ENCODE data around the gene DEFB113.

Gene DEFB113

DNA sequence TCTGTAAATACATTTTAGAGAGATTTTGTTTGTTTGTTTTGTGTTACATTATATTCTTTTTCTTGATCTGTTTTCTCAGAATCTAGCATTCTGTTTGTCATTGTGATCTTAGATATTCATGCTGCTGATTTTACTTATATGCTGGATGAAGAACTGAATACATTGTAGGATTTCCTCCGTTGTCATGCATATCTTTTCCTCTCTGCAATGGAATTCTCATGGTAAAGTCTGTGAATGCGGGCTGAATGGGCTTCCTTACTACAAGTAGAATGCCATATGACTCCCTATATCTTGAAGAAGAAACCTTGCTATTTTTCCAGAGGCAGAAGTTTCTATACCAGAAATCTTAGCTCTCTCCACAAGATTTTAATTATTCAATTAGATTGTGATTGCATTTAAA lies 3.1 kb downstream of the DEFB113 start:
- H3K27ac ChIP-seq (ENCODE audit: low read length), result no peak overlapping the region
- H2AFZ ChIP-seq (ENCODE audit: low read depth, low read length), result no peak overlapping the region
- H3K4me3 ChIP-seq (ENCODE audit: low read length), result no peak overlapping the region
- H3K36me3 ChIP-seq (replicated peaks; ENCODE audit: low read depth, low read length), result no peaks in the 10 kb centered on the region
- no peaks in the 10 kb centered on the region for H3K79me2 ChIP-seq (ENCODE audit: low read length)
- H3K9ac ChIP-seq (ENCODE audit: low read length), result no peak overlapping the region
- no peak overlapping the region for H3K4me2 ChIP-seq (ENCODE audit: low read length)
- H3K9me3 ChIP-seq (ENCODE audit: insufficient read depth, low read length), result no peaks in the 10 kb centered on the region
- no peaks in the 10 kb centered on the region for H4K20me1 ChIP-seq (ENCODE audit: insufficient read depth, low read length)
- no peaks in the 10 kb centered on the region for H3K27me3 ChIP-seq (ENCODE audit: low read depth, low read length)
- TF ChIP-seq, protein P1, sequence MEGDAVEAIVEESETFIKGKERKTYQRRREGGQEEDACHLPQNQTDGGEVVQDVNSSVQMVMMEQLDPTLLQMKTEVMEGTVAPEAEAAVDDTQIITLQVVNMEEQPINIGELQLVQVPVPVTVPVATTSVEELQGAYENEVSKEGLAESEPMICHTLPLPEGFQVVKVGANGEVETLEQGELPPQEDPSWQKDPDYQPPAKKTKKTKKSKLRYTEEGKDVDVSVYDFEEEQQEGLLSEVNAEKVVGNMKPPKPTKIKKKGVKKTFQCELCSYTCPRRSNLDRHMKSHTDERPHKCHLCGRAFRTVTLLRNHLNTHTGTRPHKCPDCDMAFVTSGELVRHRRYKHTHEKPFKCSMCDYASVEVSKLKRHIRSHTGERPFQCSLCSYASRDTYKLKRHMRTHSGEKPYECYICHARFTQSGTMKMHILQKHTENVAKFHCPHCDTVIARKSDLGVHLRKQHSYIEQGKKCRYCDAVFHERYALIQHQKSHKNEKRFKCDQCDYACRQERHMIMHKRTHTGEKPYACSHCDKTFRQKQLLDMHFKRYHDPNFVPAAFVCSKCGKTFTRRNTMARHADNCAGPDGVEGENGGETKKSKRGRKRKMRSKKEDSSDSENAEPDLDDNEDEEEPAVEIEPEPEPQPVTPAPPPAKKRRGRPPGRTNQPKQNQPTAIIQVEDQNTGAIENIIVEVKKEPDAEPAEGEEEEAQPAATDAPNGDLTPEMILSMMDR (IDR thresholded peaks at IDR 0.05; ENCODE audit: low read depth, low read length), result no peak
- no peak for TF ChIP-seq EZH2phosphoT487 (IDR thresholded peaks at IDR 0.05; ENCODE audit: low read depth)
- H3K4me1 ChIP-seq (ENCODE audit: low read length), result no peaks in the 10 kb centered on the region

DNA sequence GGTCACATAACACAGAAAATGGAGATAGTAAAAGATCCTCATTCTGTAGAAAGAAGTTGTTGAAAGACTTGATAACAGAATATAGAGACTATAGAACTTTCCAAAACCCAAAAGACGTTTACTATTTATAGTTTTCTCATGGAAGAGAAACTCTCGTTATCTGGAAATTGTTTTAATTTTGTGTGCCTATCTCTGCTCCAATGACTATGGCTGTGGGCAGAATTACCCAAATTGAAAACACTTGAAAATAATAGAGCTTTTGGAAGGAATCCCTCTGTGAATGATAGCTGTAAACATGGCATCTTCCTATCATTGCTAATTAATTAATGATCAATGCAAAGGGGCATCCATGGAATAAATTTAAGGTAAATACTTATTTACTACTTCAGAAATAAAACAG lies 5.4 kb downstream of the DEFB113 start, which contains the start of gene DEFB114:
TSS of gene DEFB114 (minus strand) at position 101 of the 400 bp plus-strand sequence. CDS start at position 42, 59 bp downstream.
- no peak for TF ChIP-seq EZH2phosphoT487 (IDR thresholded peaks at IDR 0.05; ENCODE audit: low read depth)
- TF ChIP-seq, protein P1 (IDR thresholded peaks at IDR 0.05; ENCODE audit: low read depth, low read length), result no peak
- Histone ChIP-seq H3K4me2 (ENCODE audit: low read length) (no peak within 1 kb of the TSS), H3K4me1 (ENCODE audit: low read length) (no peaks in the 10 kb centered on the region), H3K79me2 (ENCODE audit: low read length) (no peaks in the 10 kb centered on the region), H3K4me3 (ENCODE audit: low read length) (no peak within 1 kb of the TSS), H3K27me3 (ENCODE audit: low read depth, low read length) (no peaks in the 10 kb centered on the region), H3K9me3 (ENCODE audit: insufficient read depth, low read length) (0 out of 2 replicates have a peak, but pooled peaks cover 3% of the 10 kb centered on the region), H3K27ac (ENCODE audit: low read length) (no peak within 1 kb of the TSS), H3K36me3 (replicated peaks; ENCODE audit: low read depth, low read length) (no peaks in the 10 kb centered on the region), H2AFZ (ENCODE audit: low read depth, low read length) (no peak within 1 kb of the TSS), H3K9ac (ENCODE audit: low read length) (no peak within 1 kb of the TSS), H4K20me1 (ENCODE audit: insufficient read depth, low read length) (no peaks in the 10 kb centered on the region)

DNA sequence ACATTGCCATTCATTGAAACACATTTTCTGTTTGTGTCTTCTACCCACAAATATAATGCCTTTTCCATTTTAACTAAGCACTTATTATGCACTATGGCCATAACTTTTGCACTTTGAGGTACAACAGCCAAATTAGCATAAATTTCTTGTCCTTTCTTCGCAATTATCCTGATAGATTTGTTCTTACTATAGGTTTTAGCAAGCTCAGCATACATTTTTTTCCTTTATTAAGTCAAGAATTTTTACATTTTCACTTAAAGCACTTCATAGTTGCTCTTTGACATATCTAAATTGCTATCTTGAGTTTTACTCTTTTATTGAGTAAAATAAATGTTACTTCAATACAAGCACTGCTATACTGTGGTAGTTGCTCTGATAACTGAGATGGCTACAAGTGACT lies 11.2 kb downstream of the DEFB113 start:
- H3K9ac ChIP-seq (ENCODE audit: low read length), result no peak overlapping the region
- H3K36me3 ChIP-seq (replicated peaks; ENCODE audit: low read depth, low read length), result no peaks in the 10 kb centered on the region
- H3K4me3 ChIP-seq (ENCODE audit: low read length), result no peak overlapping the region
- no peak overlapping the region for H3K27ac ChIP-seq (ENCODE audit: low read length)
- TF ChIP-seq, protein P1 (IDR thresholded peaks at IDR 0.05; ENCODE audit: low read depth, low read length), result no peak
- no peak for TF ChIP-seq EZH2phosphoT487 (IDR thresholded peaks at IDR 0.05; ENCODE audit: low read depth)
- H3K27me3 ChIP-seq (ENCODE audit: low read depth, low read length), result no peaks in the 10 kb centered on the region
- no peaks in the 10 kb centered on the region for H3K79me2 ChIP-seq (ENCODE audit: low read length)
- no peaks in the 10 kb centered on the region for H3K4me1 ChIP-seq (ENCODE audit: low read length)
- no peaks in the 10 kb centered on the region for H4K20me1 ChIP-seq (ENCODE audit: insufficient read depth, low read length)
- no peak overlapping the region for H2AFZ ChIP-seq (ENCODE audit: low read depth, low read length)
- peaks cover 5% of the 10 kb centered on the region; the same call in 1 of the 2 replicates for H3K9me3 ChIP-seq (ENCODE audit: insufficient read depth, low read length)
- no peak overlapping the region for H3K4me2 ChIP-seq (ENCODE audit: low read length)

GRCh38 chr6:49955847-49956246 lies 13.6 kb downstream of the DEFB113 start:
- Histone ChIP-seq H3K27me3 (ENCODE audit: low read depth, low read length) (no peaks in the 10 kb centered on the region), H3K4me2 (ENCODE audit: low read length) (no peak overlapping the region), H3K9ac (ENCODE audit: low read length) (no peak overlapping the region), H3K9me3 (ENCODE audit: insufficient read depth, low read length) (peaks cover 5% of the 10 kb centered on the region; the same call in 1 of the 2 replicates), H4K20me1 (ENCODE audit: insufficient read depth, low read length) (no peaks in the 10 kb centered on the region), H3K79me2 (ENCODE audit: low read length) (no peaks in the 10 kb centered on the region), H3K27ac (ENCODE audit: low read length) (no peak overlapping the region), H3K4me3 (ENCODE audit: low read length) (no peak overlapping the region), H2AFZ (ENCODE audit: low read depth, low read length) (no peak overlapping the region), H3K4me1 (ENCODE audit: low read length) (no peaks in the 10 kb centered on the region), H3K36me3 (replicated peaks; ENCODE audit: low read depth, low read length) (no peaks in the 10 kb centered on the region)
- no peak for TF ChIP-seq EZH2phosphoT487 (IDR thresholded peaks at IDR 0.05; ENCODE audit: low read depth)
- TF ChIP-seq, protein P1 (IDR thresholded peaks at IDR 0.05; ENCODE audit: low read depth, low read length), result no peak
